Caco-2 (cell line): ENCODE data around the gene XPO5. TPM values are rescaled to one million over a fixed set of nuclear protein-coding genes. Genes with fewer than 3 reads are reported as not detected.
A peak's percentile ranks its signal among the peaks of the same experiment; 100 is the strongest.

Experiments used
- BruUV-seq: library from RNA; stranded (reverse); fragments of 400-500 nt; replicated peaks from 2 replicates; lab custom pipeline; 2021; lab: Mats Ljungman, UMichigan
- CTCF ChIA-PET: fragments of 300-600 bp; sonication (Branson Sonifier 250); formaldehyde crosslinking; loops from one replicate; lab custom pipeline; 2022; ENCODE audit warnings: antibody characterized with exemption; lab: Charles Lee
- POLR2A ChIA-PET: fragments of 300-600 bp; sonication (Branson Sonifier 250); formaldehyde crosslinking; loops from one replicate; lab custom pipeline; 2022; ENCODE audit warnings: antibody characterized with exemption; lab: Charles Lee
- DNase-seq, 2 experiments: peaks; one replicate each; pipeline versions ENCODE4 v3.0.0 to v3.0.0-alpha.2; 2020 to 2022
- H3K27me3 ChIP-seq: replicated peaks from 2 replicates; pipeline ENCODE4 v1.6.0; 2011; ENCODE audit warnings: low read length; ENCODE audit not compliant: control insufficient read depth, insufficient read depth
- H3K36me3 ChIP-seq: 2 replicates; pipeline ENCODE4 v1.5.1; 2011; ENCODE audit warnings: low read length; ENCODE audit not compliant: control insufficient read depth, insufficient read depth
- H3K4me1 ChIP-seq: fragments of 250-450 bp; sonication (Bioruptor Pico); 2 replicates; pipeline ENCODE4 v1.5.1; 2020; ENCODE audit warnings: mild to moderate bottlenecking
- H3K4me3 ChIP-seq: 2 replicates; pipeline ENCODE4 v1.5.1; 2011; ENCODE audit warnings: low read depth, mild to moderate bottlenecking, control low read depth, low read length
- H3K9me3 ChIP-seq: fragments of 250-450 bp; sonication (Bioruptor Pico); 2 replicates; pipeline ENCODE4 v1.5.1; 2020; ENCODE audit warnings: mild to moderate bottlenecking, moderate library complexity
- H3K27ac Mint-ChIP-seq: one replicate; pipeline ENCODE4 v1.8.0; 2022; ENCODE audit warnings: mixed read lengths; ENCODE audit not compliant: unreplicated experiment
- H3K27me3 Mint-ChIP-seq: one replicate; pipeline ENCODE4 v1.8.0; 2022; ENCODE audit warnings: mixed read lengths; ENCODE audit not compliant: insufficient read depth, unreplicated experiment
- H3K36me3 Mint-ChIP-seq: one replicate; pipeline ENCODE4 v1.8.0; 2022; ENCODE audit warnings: mild to moderate bottlenecking, mixed read lengths; ENCODE audit not compliant: insufficient read depth, unreplicated experiment
- H3K4me1 Mint-ChIP-seq: one replicate; pipeline ENCODE4 v1.8.0; 2022; ENCODE audit warnings: low read depth, mixed read lengths; ENCODE audit not compliant: unreplicated experiment
- H3K4me3 Mint-ChIP-seq: one replicate; pipeline ENCODE4 v1.8.0; 2022; ENCODE audit warnings: mild to moderate bottlenecking, moderate library complexity, mixed read lengths; ENCODE audit not compliant: unreplicated experiment
- H3K9me3 Mint-ChIP-seq: one replicate; pipeline ENCODE4 v1.8.0; 2022; ENCODE audit warnings: mixed read lengths; ENCODE audit not compliant: unreplicated experiment
- intact Hi-C: fragments of 100-400 bp; cut with micrococcal nuclease; formaldehyde crosslinking; loops from one replicate; pipeline ENCODE4 v1.10.0; 2022; ENCODE audit not compliant: unreplicated experiment
- total RNA-seq: library from RNA; stranded (reverse); gene quantifications from 2 replicates; pipeline ENCODE4 v1.2.3, GENCODE V29; 2022
- TF ChIP-seq, protein P1 (sequence below), 2 experiments: fragments of 200-600 bp in 1 of 2; IDR thresholded peaks; 1 replicate in 1 of 2; 2 replicates in 1 of 2; pipeline versions ENCODE4 v1.5.1 to v1.8.0; 2011 to 2022; ENCODE audit warnings: antibody characterized with exemption in 1 of 2, control low read depth in 1 of 2, inconsistent platforms in 1 of 2, low read depth in 1 of 2, low read length in 1 of 2, mild to moderate bottlenecking in 1 of 2, moderate library complexity in 1 of 2; ENCODE audit not compliant: insufficient read depth in 1 of 2, severe bottlenecking in 1 of 2, unreplicated experiment in 1 of 2

Gene XPO5
- total RNA-seq, 1 experiment from 2014 or later = 79.3 TPM

GRCh38 chr6:43516697-43517504 lies 58.9 kb downstream of the XPO5 start, which contains the start of the genes POLR1C and YIPF3:
TSS of gene POLR1C (plus strand) at chr6:43517089. CDS start at chr6:43517110, 21 bp downstream.
TSS of gene YIPF3 (minus strand) at chr6:43516926. CDS start at chr6:43516807, 119 bp downstream.
- Mint-ChIP-seq H3K27ac (no peak within 1 kb of the TSS), H3K4me1 (peaks cover 6% of the 10 kb centered on the region), H3K36me3 (peaks cover 27% of the 10 kb centered on the region), H3K4me3 (no peak within 1 kb of the TSS), H3K27me3 (no peaks in the 10 kb centered on the region), H3K9me3 (no peaks in the 10 kb centered on the region)
- ChIA-PET POLR2A (interaction anchor here (0.6 to 1.3 kb wide), 5 partner anchors 9 to 235 kb away, joined by 3 to 6 read pairs (median 3); no protein-coding TSS in a partner anchor), CTCF (interaction anchor here (1.2 kb wide), 1 partner anchor 10 kb away, joined by 8 read pairs; no protein-coding TSS in a partner anchor)
- TSS peak; percentile 66 for BruUV-seq
- Histone ChIP-seq H3K4me3 (peak within 1 kb of the TSS; percentile 51), H3K9me3 (no peaks in the 10 kb centered on the region), H3K27me3 (no peaks in the 10 kb centered on the region), H3K4me1 (0 out of 2 replicates have a peak, but pooled peaks cover 7% of the 10 kb centered on the region), H3K36me3 (peaks cover 3% of the 10 kb centered on the region)
- intact Hi-C loops = no loop called here
- TF ChIP-seq, protein P1, sequence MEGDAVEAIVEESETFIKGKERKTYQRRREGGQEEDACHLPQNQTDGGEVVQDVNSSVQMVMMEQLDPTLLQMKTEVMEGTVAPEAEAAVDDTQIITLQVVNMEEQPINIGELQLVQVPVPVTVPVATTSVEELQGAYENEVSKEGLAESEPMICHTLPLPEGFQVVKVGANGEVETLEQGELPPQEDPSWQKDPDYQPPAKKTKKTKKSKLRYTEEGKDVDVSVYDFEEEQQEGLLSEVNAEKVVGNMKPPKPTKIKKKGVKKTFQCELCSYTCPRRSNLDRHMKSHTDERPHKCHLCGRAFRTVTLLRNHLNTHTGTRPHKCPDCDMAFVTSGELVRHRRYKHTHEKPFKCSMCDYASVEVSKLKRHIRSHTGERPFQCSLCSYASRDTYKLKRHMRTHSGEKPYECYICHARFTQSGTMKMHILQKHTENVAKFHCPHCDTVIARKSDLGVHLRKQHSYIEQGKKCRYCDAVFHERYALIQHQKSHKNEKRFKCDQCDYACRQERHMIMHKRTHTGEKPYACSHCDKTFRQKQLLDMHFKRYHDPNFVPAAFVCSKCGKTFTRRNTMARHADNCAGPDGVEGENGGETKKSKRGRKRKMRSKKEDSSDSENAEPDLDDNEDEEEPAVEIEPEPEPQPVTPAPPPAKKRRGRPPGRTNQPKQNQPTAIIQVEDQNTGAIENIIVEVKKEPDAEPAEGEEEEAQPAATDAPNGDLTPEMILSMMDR (IDR thresholded peaks at IDR 0.05; ENCODE audit: insufficient read depth in 1 of 2, low read depth in 1 of 2, low read length in 1 of 2, severe bottlenecking in 1 of 2, unreplicated experiment in 1 of 2) = no peak
- DNase-seq = peak; percentile 97

DNA sequence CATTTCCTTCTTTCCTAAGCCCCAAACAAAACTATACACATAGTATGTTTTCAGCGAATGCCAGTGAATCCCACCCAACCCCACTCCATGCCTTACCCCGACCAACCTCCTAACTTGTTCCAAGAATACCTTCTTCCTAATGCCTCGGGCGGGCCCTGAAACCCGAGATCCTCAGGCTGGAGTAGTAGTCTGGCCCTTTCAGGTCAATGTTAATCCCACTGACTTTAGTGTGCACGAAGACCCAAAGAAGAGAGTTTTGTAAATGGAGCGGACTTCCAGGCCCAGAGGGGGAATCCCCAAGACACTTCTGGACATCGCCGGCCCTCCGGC lies 59.5 kb downstream of the XPO5 start:
- TF ChIP-seq, protein P1 (IDR thresholded peaks at IDR 0.05; ENCODE audit: insufficient read depth in 1 of 2, low read depth in 1 of 2, low read length in 1 of 2, severe bottlenecking in 1 of 2, unreplicated experiment in 1 of 2) = no peak
- Histone ChIP-seq H3K4me1 (0 out of 2 replicates have a peak, but pooled peaks cover 7% of the 10 kb centered on the region), H3K9me3 (no peaks in the 10 kb centered on the region), H3K27me3 (no peaks in the 10 kb centered on the region), H3K4me3 (peak overlapping the region; percentile 51), H3K36me3 (peaks cover 3% of the 10 kb centered on the region)
- no peak overlapping the region for H3K4me3 Mint-ChIP-seq
- DNase-seq = no peak
- peaks cover 32% of the 10 kb centered on the region for H3K36me3 Mint-ChIP-seq
- peaks cover 6% of the 10 kb centered on the region for H3K4me1 Mint-ChIP-seq
- H3K27ac Mint-ChIP-seq = no peak overlapping the region
- CTCF ChIA-PET = interaction anchor here (1.2 kb wide), 1 partner anchor 10 kb away, joined by 8 read pairs; no protein-coding TSS in a partner anchor
- intact Hi-C loops = no loop called here
- no TSS peak for BruUV-seq
- no peaks in the 10 kb centered on the region for H3K9me3 Mint-ChIP-seq
- no peaks in the 10 kb centered on the region for H3K27me3 Mint-ChIP-seq
- POLR2A ChIA-PET = interaction anchor here (0.6 to 1.3 kb wide), 5 partner anchors 9 to 234 kb away, joined by 3 to 6 read pairs (median 3); no protein-coding TSS in a partner anchor

- Mint-ChIP-seq H3K27me3 (no peaks in the 10 kb centered on the region), H3K27ac (no peak overlapping the region), H3K4me3 (no peak overlapping the region), H3K9me3 (no peaks in the 10 kb centered on the region), H3K4me1 (peaks cover 6% of the 10 kb centered on the region), H3K36me3 (peaks cover 36% of the 10 kb centered on the region)
- TSS peak; percentile 65 for BruUV-seq
- peaks cover 3% of the 10 kb centered on the region for H3K36me3 ChIP-seq
- no peaks in the 10 kb centered on the region for H3K27me3 ChIP-seq
- H3K9me3 ChIP-seq = no peaks in the 10 kb centered on the region
- POLR2A ChIA-PET = interaction anchor here (1.3 kb wide), 1 partner anchor 38 kb away, joined by 6 read pairs; no protein-coding TSS in a partner anchor
- CTCF ChIA-PET = no interaction called here
- H3K4me3 ChIP-seq = peak overlapping the region; percentile 51
- intact Hi-C loops = no loop called here
- 0 out of 2 replicates have a peak, but pooled peaks cover 7% of the 10 kb centered on the region for H3K4me1 ChIP-seq
- no peak for DNase-seq
- TF ChIP-seq, protein P1 (IDR thresholded peaks at IDR 0.05; ENCODE audit: insufficient read depth in 1 of 2, low read depth in 1 of 2, low read length in 1 of 2, severe bottlenecking in 1 of 2, unreplicated experiment in 1 of 2) = no peak
These were observed 60.0 kb downstream of the XPO5 start for GRCh38 chr6:43515808-43516207.
